Measurements from ENCODE around the gene IL1R2. TPM values are rescaled to one million over a fixed set of nuclear protein-coding genes. Genes with fewer than 3 reads are reported as not detected.

IL1R2 gene
- total RNA-seq, 1 donor: 0.36 TPM

GRCh38 chr2:101969723-101970122 lies 22.0 kb upstream of the IL1R2 start:
- Histone ChIP-seq H3K4me2 (ENCODE audit: insufficient read depth, low read length) (no peak overlapping the region), H3K79me2 (ENCODE audit: insufficient read depth, low read length) (no peaks in the 10 kb centered on the region), H3K4me3 (ENCODE audit: insufficient read depth, low read length) (no peak overlapping the region), H3K9me3 (ENCODE audit: low read depth, low read length) (peaks cover 3% of the 10 kb centered on the region), H3K4me1 (ENCODE audit: insufficient read depth, low read length) (peaks cover 35% of the 10 kb centered on the region), H3K36me3 (ENCODE audit: insufficient read depth, low read length) (no peaks in the 10 kb centered on the region), H3K27ac (ENCODE audit: low read depth, low read length) (no peak overlapping the region), H4K20me1 (ENCODE audit: insufficient read depth, low read length) (no peaks in the 10 kb centered on the region), H3K27me3 (ENCODE audit: insufficient read depth, low read length) (no peaks in the 10 kb centered on the region), H2AFZ (ENCODE audit: low read length) (no peak overlapping the region)
- no peak for DNase-seq (ENCODE audit: insufficient read length, low spot score, missing footprints)
- TF ChIP-seq, protein P1, sequence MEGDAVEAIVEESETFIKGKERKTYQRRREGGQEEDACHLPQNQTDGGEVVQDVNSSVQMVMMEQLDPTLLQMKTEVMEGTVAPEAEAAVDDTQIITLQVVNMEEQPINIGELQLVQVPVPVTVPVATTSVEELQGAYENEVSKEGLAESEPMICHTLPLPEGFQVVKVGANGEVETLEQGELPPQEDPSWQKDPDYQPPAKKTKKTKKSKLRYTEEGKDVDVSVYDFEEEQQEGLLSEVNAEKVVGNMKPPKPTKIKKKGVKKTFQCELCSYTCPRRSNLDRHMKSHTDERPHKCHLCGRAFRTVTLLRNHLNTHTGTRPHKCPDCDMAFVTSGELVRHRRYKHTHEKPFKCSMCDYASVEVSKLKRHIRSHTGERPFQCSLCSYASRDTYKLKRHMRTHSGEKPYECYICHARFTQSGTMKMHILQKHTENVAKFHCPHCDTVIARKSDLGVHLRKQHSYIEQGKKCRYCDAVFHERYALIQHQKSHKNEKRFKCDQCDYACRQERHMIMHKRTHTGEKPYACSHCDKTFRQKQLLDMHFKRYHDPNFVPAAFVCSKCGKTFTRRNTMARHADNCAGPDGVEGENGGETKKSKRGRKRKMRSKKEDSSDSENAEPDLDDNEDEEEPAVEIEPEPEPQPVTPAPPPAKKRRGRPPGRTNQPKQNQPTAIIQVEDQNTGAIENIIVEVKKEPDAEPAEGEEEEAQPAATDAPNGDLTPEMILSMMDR (IDR thresholded peaks at IDR 0.05; ENCODE audit: extremely low read depth, low read depth, low read length): no peak

DNA sequence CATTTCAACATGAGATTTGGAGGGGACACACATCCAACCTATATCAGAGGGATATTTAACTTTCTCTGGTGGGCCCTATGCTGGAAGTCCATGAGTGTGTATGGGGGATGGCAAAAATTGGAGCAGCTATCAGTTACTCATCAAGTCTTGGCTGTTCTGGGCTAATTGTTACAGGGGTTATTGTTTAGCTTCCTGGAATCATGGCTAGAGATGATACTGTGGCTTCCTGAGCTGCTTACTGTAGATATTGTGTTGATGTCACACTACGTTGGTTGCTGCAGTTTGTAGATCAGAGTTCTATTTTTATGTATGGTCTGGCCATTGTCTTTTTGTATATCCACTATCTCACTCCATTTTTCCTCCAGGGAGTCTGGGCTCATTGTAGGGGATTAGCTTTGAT lies 20.9 kb upstream of the IL1R2 start:
- TF ChIP-seq, protein P1 (IDR thresholded peaks at IDR 0.05; ENCODE audit: extremely low read depth, low read depth, low read length): no peak

GRCh38 chr2:101971836-101972235 lies 19.9 kb upstream of the IL1R2 start:
- DNase-seq (ENCODE audit: insufficient read length, low spot score, missing footprints): no peak
- Histone ChIP-seq H3K27ac (ENCODE audit: low read depth, low read length) (peak overlapping the region; percentile 79), H3K4me2 (ENCODE audit: insufficient read depth, low read length) (peak overlapping the region; percentile 51), H3K79me2 (ENCODE audit: insufficient read depth, low read length) (no peaks in the 10 kb centered on the region), H3K9me3 (ENCODE audit: low read depth, low read length) (peaks cover 3% of the 10 kb centered on the region), H2AFZ (ENCODE audit: low read length) (no peak overlapping the region), H3K4me3 (ENCODE audit: insufficient read depth, low read length) (no peak overlapping the region), H3K4me1 (ENCODE audit: insufficient read depth, low read length) (peaks cover 37% of the 10 kb centered on the region), H4K20me1 (ENCODE audit: insufficient read depth, low read length) (no peaks in the 10 kb centered on the region), H3K36me3 (ENCODE audit: insufficient read depth, low read length) (no peaks in the 10 kb centered on the region), H3K27me3 (ENCODE audit: insufficient read depth, low read length) (no peaks in the 10 kb centered on the region)
- TF ChIP-seq, protein P1 (IDR thresholded peaks at IDR 0.05; ENCODE audit: extremely low read depth, low read depth, low read length): no peak

More for the DNA sequence above, 20.9 kb upstream of the IL1R2 start:
- no peak for DNase-seq (ENCODE audit: insufficient read length, low spot score, missing footprints)
- Histone ChIP-seq H3K9me3 (ENCODE audit: low read depth, low read length) (peaks cover 3% of the 10 kb centered on the region), H3K27me3 (ENCODE audit: insufficient read depth, low read length) (no peaks in the 10 kb centered on the region), H4K20me1 (ENCODE audit: insufficient read depth, low read length) (no peaks in the 10 kb centered on the region), H3K36me3 (ENCODE audit: insufficient read depth, low read length) (no peaks in the 10 kb centered on the region), H3K27ac (ENCODE audit: low read depth, low read length) (no peak overlapping the region), H3K79me2 (ENCODE audit: insufficient read depth, low read length) (no peaks in the 10 kb centered on the region), H3K4me1 (ENCODE audit: insufficient read depth, low read length) (peaks cover 35% of the 10 kb centered on the region), H2AFZ (ENCODE audit: low read length) (no peak overlapping the region), H3K4me2 (ENCODE audit: insufficient read depth, low read length) (no peak overlapping the region), H3K4me3 (ENCODE audit: insufficient read depth, low read length) (no peak overlapping the region)

DNA sequence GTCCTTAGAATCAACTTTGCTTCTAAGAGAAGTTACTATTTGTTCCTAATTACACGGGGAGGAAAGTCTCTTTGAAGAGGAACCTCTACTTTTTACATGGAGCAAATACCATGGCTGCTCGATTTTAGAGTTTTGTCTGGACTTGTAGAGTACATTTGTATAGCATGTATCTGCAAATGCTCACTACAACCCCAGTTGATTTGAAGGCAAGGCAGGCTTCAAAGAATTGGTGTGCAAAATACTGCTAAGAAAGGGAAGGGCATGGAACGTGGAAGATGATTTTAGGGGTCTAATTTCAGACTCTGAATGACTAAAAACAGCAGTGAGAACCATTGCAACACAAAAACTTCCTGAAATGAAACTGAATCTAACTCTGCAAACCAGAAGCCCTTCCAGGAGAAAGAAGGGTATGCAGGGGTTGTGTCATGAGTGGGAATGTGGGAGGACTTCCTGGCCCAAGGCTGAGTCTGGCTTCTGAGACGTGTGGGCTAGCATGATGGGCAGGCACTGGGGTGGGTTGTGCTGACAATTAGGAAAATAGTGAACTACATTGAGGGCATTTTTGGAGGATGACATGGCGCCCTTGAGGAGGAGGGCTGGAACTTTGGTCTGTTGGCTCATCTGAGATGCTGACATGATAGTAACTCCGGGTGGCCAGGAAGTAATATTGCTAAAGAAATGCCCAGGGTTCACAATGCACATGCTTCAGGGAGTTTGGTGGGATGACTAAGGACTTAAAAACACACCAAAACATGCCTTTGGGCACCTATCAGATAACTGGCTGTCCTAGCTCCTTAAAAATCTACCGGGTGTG lies 18.9 kb upstream of the IL1R2 start:
- peak; percentile 92 for DNase-seq (ENCODE audit: insufficient read length, low spot score, missing footprints)
- peaks cover 3% of the 10 kb centered on the region for H3K9me3 ChIP-seq (ENCODE audit: low read depth, low read length)
- peak overlapping the region; percentile 8 for H2AFZ ChIP-seq (ENCODE audit: low read length)
- H3K4me3 ChIP-seq (ENCODE audit: insufficient read depth, low read length): peak overlapping the region; percentile 19
- peak overlapping the region; percentile 51 for H3K4me2 ChIP-seq (ENCODE audit: insufficient read depth, low read length)
- H3K27me3 ChIP-seq (ENCODE audit: insufficient read depth, low read length): no peaks in the 10 kb centered on the region
- peaks cover 31% of the 10 kb centered on the region for H3K4me1 ChIP-seq (ENCODE audit: insufficient read depth, low read length)
- peak overlapping the region; percentile 79 for H3K27ac ChIP-seq (ENCODE audit: low read depth, low read length)
- no peaks in the 10 kb centered on the region for H3K36me3 ChIP-seq (ENCODE audit: insufficient read depth, low read length)
- no peaks in the 10 kb centered on the region for H3K79me2 ChIP-seq (ENCODE audit: insufficient read depth, low read length)
- H4K20me1 ChIP-seq (ENCODE audit: insufficient read depth, low read length): no peaks in the 10 kb centered on the region
- TF ChIP-seq, protein P1 (IDR thresholded peaks at IDR 0.05; ENCODE audit: extremely low read depth, low read depth, low read length): no peak
